Measurements from ENCODE around the gene PCMTD2.

DNA sequence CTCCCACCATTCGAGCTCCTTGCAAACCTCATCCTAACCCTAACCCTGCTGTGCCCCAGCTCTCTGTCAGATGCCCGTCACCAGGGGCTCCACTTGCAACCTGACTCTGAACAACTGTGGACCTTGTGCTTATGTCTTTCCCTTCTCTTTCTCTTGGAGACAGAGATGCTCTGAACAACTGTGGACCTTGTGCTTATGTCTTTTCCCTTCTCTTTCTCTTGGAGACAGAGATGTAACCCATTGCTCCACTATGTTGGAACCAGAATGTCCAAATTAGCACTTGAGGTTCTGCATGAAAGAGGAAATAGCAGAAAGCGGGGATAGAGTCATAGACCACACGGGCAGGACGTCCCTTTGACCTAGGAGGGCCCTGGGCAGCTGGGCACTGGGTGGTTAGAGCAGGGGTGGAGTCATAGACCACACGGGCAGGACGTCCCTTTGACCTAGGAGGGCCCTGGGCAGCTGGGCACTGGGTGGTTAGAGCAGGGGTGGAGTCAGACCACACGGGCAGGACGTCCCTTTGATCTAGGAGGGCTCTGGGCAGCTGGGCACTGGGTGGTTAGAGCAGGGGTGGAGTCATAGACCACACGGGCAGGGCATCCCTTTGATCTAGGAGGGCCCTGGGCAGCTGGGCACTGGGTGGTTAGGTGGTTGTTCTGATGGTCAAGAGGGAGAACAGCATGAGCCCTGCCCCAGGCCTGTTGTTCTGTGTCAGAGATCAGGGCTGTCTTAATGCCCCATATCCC is 22.2 kb downstream of the PCMTD2 start:
- TF ChIP-seq SPI1 (IDR thresholded peaks at IDR 0.05; ENCODE audit: borderline replicate concordance, low read depth) (no peak), GABPA (IDR thresholded peaks at IDR 0.05; ENCODE audit: low read depth) (no peak), POLR2AphosphoS5 (IDR thresholded peaks at IDR 0.05; ENCODE audit: low read depth) (no peak)
- TF ChIP-seq, protein P1, sequence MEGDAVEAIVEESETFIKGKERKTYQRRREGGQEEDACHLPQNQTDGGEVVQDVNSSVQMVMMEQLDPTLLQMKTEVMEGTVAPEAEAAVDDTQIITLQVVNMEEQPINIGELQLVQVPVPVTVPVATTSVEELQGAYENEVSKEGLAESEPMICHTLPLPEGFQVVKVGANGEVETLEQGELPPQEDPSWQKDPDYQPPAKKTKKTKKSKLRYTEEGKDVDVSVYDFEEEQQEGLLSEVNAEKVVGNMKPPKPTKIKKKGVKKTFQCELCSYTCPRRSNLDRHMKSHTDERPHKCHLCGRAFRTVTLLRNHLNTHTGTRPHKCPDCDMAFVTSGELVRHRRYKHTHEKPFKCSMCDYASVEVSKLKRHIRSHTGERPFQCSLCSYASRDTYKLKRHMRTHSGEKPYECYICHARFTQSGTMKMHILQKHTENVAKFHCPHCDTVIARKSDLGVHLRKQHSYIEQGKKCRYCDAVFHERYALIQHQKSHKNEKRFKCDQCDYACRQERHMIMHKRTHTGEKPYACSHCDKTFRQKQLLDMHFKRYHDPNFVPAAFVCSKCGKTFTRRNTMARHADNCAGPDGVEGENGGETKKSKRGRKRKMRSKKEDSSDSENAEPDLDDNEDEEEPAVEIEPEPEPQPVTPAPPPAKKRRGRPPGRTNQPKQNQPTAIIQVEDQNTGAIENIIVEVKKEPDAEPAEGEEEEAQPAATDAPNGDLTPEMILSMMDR (IDR thresholded peaks at IDR 0.05; ENCODE audit: insufficient read depth, low read length) = no peak
- TF ChIP-seq, protein P2, sequence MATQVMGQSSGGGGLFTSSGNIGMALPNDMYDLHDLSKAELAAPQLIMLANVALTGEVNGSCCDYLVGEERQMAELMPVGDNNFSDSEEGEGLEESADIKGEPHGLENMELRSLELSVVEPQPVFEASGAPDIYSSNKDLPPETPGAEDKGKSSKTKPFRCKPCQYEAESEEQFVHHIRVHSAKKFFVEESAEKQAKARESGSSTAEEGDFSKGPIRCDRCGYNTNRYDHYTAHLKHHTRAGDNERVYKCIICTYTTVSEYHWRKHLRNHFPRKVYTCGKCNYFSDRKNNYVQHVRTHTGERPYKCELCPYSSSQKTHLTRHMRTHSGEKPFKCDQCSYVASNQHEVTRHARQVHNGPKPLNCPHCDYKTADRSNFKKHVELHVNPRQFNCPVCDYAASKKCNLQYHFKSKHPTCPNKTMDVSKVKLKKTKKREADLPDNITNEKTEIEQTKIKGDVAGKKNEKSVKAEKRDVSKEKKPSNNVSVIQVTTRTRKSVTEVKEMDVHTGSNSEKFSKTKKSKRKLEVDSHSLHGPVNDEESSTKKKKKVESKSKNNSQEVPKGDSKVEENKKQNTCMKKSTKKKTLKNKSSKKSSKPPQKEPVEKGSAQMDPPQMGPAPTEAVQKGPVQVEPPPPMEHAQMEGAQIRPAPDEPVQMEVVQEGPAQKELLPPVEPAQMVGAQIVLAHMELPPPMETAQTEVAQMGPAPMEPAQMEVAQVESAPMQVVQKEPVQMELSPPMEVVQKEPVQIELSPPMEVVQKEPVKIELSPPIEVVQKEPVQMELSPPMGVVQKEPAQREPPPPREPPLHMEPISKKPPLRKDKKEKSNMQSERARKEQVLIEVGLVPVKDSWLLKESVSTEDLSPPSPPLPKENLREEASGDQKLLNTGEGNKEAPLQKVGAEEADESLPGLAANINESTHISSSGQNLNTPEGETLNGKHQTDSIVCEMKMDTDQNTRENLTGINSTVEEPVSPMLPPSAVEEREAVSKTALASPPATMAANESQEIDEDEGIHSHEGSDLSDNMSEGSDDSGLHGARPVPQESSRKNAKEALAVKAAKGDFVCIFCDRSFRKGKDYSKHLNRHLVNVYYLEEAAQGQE (IDR thresholded peaks at IDR 0.05; ENCODE audit: insufficient replicate concordance, low read depth) = no peak
